B cell (primary cell): ENCODE data around the gene PRUNE1. TPM values are rescaled to one million over a fixed set of nuclear protein-coding genes. Genes with fewer than 3 reads are reported as not detected.

Experiments
- ATAC-seq: fragments of 200-7000 bp; cut with Tn5 transposase; one replicate; pipeline ENCODE4 v1.10.0; 2021; ENCODE audit warnings: low read depth, mild to moderate bottlenecking, moderate number of reproducible peaks, moderate library complexity
- CTCF ChIA-PET: fragments of 350-600 bp; sonication (Branson Sonifier 250); formaldehyde crosslinking; loops from one replicate; lab custom pipeline; 2021; ENCODE audit warnings: antibody characterized with exemption, inconsistent platforms; lab: Charles Lee
- POLR2A ChIA-PET: fragments of 350-600 bp; sonication (Branson Sonifier 250); formaldehyde crosslinking; loops from one replicate; lab custom pipeline; 2021; ENCODE audit warnings: antibody characterized with exemption; lab: Charles Lee
- DNase-seq: peaks from one replicate; pipeline ENCODE4 v3.0.0; 2013
- H2AFZ ChIP-seq: 2 replicates; pipeline ENCODE4 v1.6.1; 2012; ENCODE audit warnings: mild to moderate bottlenecking, low read depth, low read length; ENCODE audit not compliant: insufficient read depth, poor library complexity, severe bottlenecking
- H3K27ac ChIP-seq, 2 donors: 1 replicate in 1 of 2; 2 replicates in 1 of 2; pipeline ENCODE4 v1.5.1; 2012 to 2013; ENCODE audit warnings: low read length in 2 of 2, mild to moderate bottlenecking in 2 of 2, moderate library complexity in 1 of 2
- H3K27me3 ChIP-seq, 4 experiments: fragments of 200-600 bp in 1 of 4; sonication (generic) in 1 of 4; replicated peaks in 1 of 4; 1 replicate in 2 of 4; 2 replicates in 2 of 4; pipeline versions ENCODE4 v1.6.1 to v1.7.0; 2013 to 2016; ENCODE audit warnings: low read length in 3 of 4, mild to moderate bottlenecking in 2 of 4, mixed read lengths in 1 of 4, moderate library complexity in 1 of 4; ENCODE audit not compliant: insufficient read depth in 4 of 4, control insufficient read depth in 3 of 4; ENCODE audit errors: control extremely low read depth in 1 of 4
- H3K36me3 ChIP-seq, 2 experiments: replicated peaks in 1 of 2; 1 replicate in 1 of 2; 2 replicates in 1 of 2; pipeline versions ENCODE4 v1.6.1 to v1.7.1; 2013; ENCODE audit warnings: low read length in 1 of 2; ENCODE audit not compliant: insufficient read depth in 2 of 2, control insufficient read depth in 1 of 2; ENCODE audit errors: control extremely low read depth in 1 of 2, extremely low read depth in 1 of 2
- H3K4me1 ChIP-seq, 2 donors: fragments of 200-600 bp in 1 of 2; sonication (generic) in 1 of 2; 1 replicate in 1 of 2; 2 replicates in 1 of 2; pipeline versions ENCODE4 v1.5.1 to v1.6.1; 2013 to 2017; ENCODE audit warnings: low read length in 2 of 2; ENCODE audit not compliant: control insufficient read depth in 2 of 2, insufficient read depth in 2 of 2
- H3K4me2 ChIP-seq: replicated peaks from 2 replicates; pipeline ENCODE3; 2012; ENCODE audit warnings: mild to moderate bottlenecking, low read depth, low read length; ENCODE audit not compliant: poor library complexity, severe bottlenecking
- H3K4me3 ChIP-seq, 5 experiments: fragments of 200-600 bp in 1 of 5; sonication (generic) in 1 of 5; 1 replicate in 3 of 5; 2 replicates in 2 of 5; pipeline versions ENCODE4 v1.5.1 to v1.7.0; 2011 to 2016; ENCODE audit warnings: low read length in 4 of 5, mild to moderate bottlenecking in 4 of 5, low read depth in 2 of 5, control low read depth in 1 of 5, moderate library complexity in 1 of 5; ENCODE audit not compliant: insufficient read depth in 1 of 5; ENCODE audit errors: control extremely low read depth in 1 of 5, extremely low read depth in 1 of 5
- H3K79me2 ChIP-seq: fragments of 200-600 bp; sonication (generic); one replicate; pipeline ENCODE4 v1.6.0; 2016; ENCODE audit warnings: low read length; ENCODE audit not compliant: control insufficient read depth, insufficient read depth
- H3K9ac ChIP-seq: fragments of 200-600 bp; sonication (generic); 2 replicates; pipeline ENCODE4 v1.6.1; 2017; ENCODE audit warnings: mild to moderate bottlenecking, low read length, moderate library complexity
- H3K9me3 ChIP-seq, 3 donors: one replicate each; pipeline versions ENCODE4 v1.6.1 to v1.7.1; 2013; ENCODE audit warnings: low read length in 2 of 3; ENCODE audit not compliant: control insufficient read depth in 2 of 3, insufficient read depth in 1 of 3; ENCODE audit errors: control extremely low read depth in 1 of 3
- H4K20me1 ChIP-seq: 2 replicates; pipeline ENCODE4 v1.6.0; 2012; ENCODE audit warnings: mild to moderate bottlenecking, low read length; ENCODE audit not compliant: insufficient read depth, control insufficient read depth, poor library complexity, severe bottlenecking
- H3K27ac Mint-ChIP-seq: one replicate; pipeline ENCODE4 v1.8.0; 2021; ENCODE audit warnings: mixed read lengths
- H3K27me3 Mint-ChIP-seq: one replicate; pipeline ENCODE4 v1.8.0; 2021; ENCODE audit warnings: mixed read lengths
- H3K4me1 Mint-ChIP-seq: one replicate; pipeline ENCODE4 v1.8.0; 2021; ENCODE audit warnings: mixed read lengths
- H3K4me3 Mint-ChIP-seq: one replicate; pipeline ENCODE4 v1.8.0; 2021; ENCODE audit warnings: mixed read lengths
- H3K9me3 Mint-ChIP-seq: one replicate; pipeline ENCODE4 v1.8.0; 2022; ENCODE audit warnings: mixed read lengths; ENCODE audit not compliant: insufficient read depth
- EZH2 ChIP-seq: IDR thresholded peaks from 2 replicates; pipeline ENCODE4 v1.6.1; 2012; ENCODE audit warnings: borderline replicate concordance, low read depth, mild to moderate bottlenecking, moderate library complexity, low read length; ENCODE audit not compliant: insufficient read depth, poor library complexity, severe bottlenecking
- WGBS: methylation state at CpG from one replicate; pipeline ENCODE4 v1.1.5; 2013; ENCODE audit warnings: missing lambda C conversion rate; ENCODE audit not compliant: insufficient coverage; 5-methylcytosine and 5-hydroxymethylcytosine counted together
- intact Hi-C: fragments of 100-400 bp; cut with micrococcal nuclease; formaldehyde crosslinking; loops from one replicate; pipeline ENCODE4 v1.10.0; 2022
- polyA minus RNA-seq: library from RNA; depleted of rRNA, polyadenylated mRNA; stranded (reverse); fragments of >200 nt; gene quantifications from 2 replicates; pipeline ENCODE4 v1.2.3, GENCODE V29; 2012
- polyA plus RNA-seq: library from polyadenylated mRNA; depleted of rRNA; stranded (reverse); fragments of >200 nt; gene quantifications from 2 replicates; pipeline ENCODE4 v1.2.3, GENCODE V29; 2012
- total RNA-seq, 2 donors: library from RNA; stranded (reverse); fragments of 120-200 nt in 1 of 2; gene quantifications; 1 replicate in 1 of 2; 2 replicates in 1 of 2; pipeline versions ENCODE4 v1.2.3 to v1.2.4, GENCODE V29; 2013 to 2022
- TF ChIP-seq, protein P1 (sequence below): fragments of 200-600 bp; IDR thresholded peaks from one replicate; pipeline ENCODE4 v1.8.0; 2022; ENCODE audit warnings: antibody characterized with exemption, mild to moderate bottlenecking

PRUNE1 gene, protein sequence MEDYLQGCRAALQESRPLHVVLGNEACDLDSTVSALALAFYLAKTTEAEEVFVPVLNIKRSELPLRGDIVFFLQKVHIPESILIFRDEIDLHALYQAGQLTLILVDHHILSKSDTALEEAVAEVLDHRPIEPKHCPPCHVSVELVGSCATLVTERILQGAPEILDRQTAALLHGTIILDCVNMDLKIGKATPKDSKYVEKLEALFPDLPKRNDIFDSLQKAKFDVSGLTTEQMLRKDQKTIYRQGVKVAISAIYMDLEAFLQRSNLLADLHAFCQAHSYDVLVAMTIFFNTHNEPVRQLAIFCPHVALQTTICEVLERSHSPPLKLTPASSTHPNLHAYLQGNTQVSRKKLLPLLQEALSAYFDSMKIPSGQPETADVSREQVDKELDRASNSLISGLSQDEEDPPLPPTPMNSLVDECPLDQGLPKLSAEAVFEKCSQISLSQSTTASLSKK
- total RNA-seq = 20.8 and 21.3 TPM in 2 replicates
- total RNA-seq (2013) = 21.2 TPM
- polyA plus RNA-seq = 13.3 and 15.9 TPM in 2 replicates
- polyA minus RNA-seq = 21.9 and 22.0 TPM in 2 replicates

DNA sequence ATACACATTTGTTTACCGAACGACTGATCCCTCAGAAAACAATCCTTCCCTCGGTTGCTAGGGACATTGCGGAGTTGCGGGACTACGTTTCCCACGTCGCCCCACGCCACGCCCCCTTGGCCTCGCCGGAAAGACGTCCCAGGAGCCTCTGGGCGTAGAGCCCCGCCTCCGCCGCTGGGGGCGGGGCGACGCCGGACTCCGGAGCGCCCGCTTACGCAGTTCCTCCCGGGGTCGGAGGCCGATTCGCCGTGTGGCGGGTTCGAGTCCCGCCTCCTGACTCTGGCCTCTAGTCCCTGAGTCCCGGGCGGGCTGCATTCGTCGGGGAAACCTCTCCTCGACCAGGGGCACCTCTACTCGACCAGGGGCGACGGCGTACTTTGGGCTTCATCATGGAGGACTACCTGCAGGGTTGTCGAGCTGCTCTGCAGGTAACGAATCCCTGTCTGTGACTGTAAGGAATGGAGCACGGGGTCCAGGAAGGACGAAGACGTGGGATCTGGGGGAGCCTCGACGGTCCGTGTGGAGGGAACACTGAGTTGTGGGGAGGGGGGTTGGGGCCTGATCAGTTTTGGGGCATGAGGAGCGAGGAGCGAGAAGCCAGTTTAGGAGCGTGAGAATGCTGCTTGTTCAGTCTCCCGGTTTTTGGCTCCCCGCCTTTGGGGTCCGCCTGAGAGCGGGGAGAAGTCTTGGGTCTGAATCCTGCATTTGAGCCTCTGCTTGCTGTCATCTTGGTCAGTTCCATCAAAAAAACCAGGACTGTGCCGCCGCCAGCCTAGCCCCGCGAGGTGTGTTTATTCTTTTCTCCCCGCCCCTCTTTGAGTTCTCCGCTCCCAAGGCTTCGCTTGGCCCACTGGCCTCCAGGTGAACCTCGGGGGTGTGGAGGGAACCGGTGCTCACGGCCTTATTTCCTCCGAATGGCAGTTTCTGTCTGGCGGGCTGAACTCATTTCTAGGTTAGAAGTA lies at the start of gene PRUNE1:
Gene PRUNE1, plus strand, starts transcription at position 206 of the 962 bp plus-strand sequence. Its CDS starts 184 bp downstream, at position 390.
- Histone ChIP-seq H4K20me1 (no peaks in the 10 kb centered on the region), H3K4me1 (peaks cover 39 to 53% of the 10 kb centered on the region in 2 donors), H3K27ac (peak within 1 kb of the TSS; percentile 82 to 95), H3K4me3 (peak within 1 kb of the TSS; percentile 74 to 98 (median 85)), H3K4me2 (peak within 1 kb of the TSS; percentile 97), H3K36me3 (peaks cover 3 to 8% of the 10 kb centered on the region in 2 experiments), H3K27me3 (no peaks in the 10 kb centered on the region), H3K9me3 (no peaks in the 10 kb centered on the region), H3K9ac (peak within 1 kb of the TSS; percentile 98), H2AFZ (peak within 1 kb of the TSS; percentile 99), H3K79me2 (peaks cover 67% of the 10 kb centered on the region)
- TF ChIP-seq, protein P1, sequence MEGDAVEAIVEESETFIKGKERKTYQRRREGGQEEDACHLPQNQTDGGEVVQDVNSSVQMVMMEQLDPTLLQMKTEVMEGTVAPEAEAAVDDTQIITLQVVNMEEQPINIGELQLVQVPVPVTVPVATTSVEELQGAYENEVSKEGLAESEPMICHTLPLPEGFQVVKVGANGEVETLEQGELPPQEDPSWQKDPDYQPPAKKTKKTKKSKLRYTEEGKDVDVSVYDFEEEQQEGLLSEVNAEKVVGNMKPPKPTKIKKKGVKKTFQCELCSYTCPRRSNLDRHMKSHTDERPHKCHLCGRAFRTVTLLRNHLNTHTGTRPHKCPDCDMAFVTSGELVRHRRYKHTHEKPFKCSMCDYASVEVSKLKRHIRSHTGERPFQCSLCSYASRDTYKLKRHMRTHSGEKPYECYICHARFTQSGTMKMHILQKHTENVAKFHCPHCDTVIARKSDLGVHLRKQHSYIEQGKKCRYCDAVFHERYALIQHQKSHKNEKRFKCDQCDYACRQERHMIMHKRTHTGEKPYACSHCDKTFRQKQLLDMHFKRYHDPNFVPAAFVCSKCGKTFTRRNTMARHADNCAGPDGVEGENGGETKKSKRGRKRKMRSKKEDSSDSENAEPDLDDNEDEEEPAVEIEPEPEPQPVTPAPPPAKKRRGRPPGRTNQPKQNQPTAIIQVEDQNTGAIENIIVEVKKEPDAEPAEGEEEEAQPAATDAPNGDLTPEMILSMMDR = no peak
- TF ChIP-seq EZH2 = no peak
- intact Hi-C loops = loop anchor here (1.0 to 5.0 kb wide), 8 partner anchors 12 to 772 kb away; partner anchors contain the start of genes ANP32E, CDC42SE1, GABPB2 and LYSMD1
- Mint-ChIP-seq H3K4me1 (peaks cover 66% of the 10 kb centered on the region), H3K9me3 (no peaks in the 10 kb centered on the region), H3K4me3 (peak within 1 kb of the TSS; percentile 90), H3K27me3 (no peaks in the 10 kb centered on the region), H3K27ac (peak within 1 kb of the TSS; percentile 94)
- ChIA-PET POLR2A (interaction anchor here (0.7 to 1.5 kb wide), 4 partner anchors 52 to 159 kb away, joined by 3 to 5 read pairs (median 4); partner anchors contain the start of gene MLLT11), CTCF (no interaction called here)
- DNase-seq (peak; percentile 98), ATAC-seq (peak; percentile 97)
- WGBS = under 1% methylated on average over 63 of the region's 69 CpGs
